Stimulated activated CD4-positive, alpha-beta T cell treated with anti-CD3 and anti-CD28 coated beads, TNF-alpha, amount 100 ng/mL, for 1 hour (primary cell): ENCODE data around the gene NRBF2.
A peak's percentile ranks its signal among the peaks of the same experiment; 100 is the strongest.
"Not testable (repeated sequence)": the region's sequence is repeated elsewhere in the genome, so short reads cannot be mapped to it uniquely, and the experiment has no call there.

Experiments used
- DNase-seq, 3 donors: peaks; one replicate each; pipeline ENCODE4 v3.0.0-alpha.2; 2020; ENCODE audit warnings: low read depth in 3 of 3, low spot score in 1 of 3

NRBF2 gene

GRCh38 chr10:63133056-63133820 is at the start of gene NRBF2:
NRBF2 (plus strand) TSS chr10:63133328; CDS start chr10:63133471, 143 bp downstream.
- peak; percentile 87 to 93 (median 92) for DNase-seq

- DNase-seq = not testable (repeated sequence)
Measured at GRCh38 chr10:63083406-63083805, 49.7 kb upstream of the NRBF2 start.

DNA sequence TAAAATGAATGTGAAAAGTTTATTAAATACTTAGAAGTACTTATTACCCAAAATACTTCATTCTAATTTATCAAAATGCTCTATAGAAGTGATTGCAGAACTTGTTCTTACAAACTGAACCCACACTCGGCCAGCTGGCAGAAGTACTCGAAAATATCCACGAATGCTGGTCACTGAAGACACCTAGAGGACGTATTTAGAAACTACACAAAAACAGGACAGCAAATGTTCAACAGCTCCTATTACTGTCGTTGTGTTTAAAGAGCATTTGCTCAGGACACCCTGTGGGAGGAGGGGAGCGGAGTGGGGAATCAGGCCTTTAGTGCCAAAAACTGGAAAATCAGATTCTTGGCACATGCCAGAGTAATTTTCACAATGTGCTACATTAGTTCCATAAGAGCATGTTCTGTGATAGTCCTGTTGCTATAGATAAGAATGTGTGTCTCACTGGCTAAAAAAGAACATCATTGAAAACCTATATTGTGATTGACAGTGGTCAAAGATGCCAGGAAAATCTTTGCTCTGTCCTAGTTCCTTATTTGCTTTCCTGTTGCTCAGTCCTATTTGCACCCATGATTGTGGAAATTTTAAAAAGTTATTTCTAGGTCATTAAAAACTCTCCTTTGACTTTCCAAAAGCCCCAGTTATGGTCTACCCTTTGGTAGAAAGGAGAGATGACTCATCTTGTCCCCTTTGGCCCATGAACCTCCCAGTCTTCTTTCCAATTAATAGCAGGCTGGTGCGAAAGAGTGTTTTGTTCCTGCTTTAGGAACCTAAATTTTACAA is 49.0 kb upstream of the NRBF2 start:
- peak in 1 of 3 donors; percentile 3 for DNase-seq

DNA sequence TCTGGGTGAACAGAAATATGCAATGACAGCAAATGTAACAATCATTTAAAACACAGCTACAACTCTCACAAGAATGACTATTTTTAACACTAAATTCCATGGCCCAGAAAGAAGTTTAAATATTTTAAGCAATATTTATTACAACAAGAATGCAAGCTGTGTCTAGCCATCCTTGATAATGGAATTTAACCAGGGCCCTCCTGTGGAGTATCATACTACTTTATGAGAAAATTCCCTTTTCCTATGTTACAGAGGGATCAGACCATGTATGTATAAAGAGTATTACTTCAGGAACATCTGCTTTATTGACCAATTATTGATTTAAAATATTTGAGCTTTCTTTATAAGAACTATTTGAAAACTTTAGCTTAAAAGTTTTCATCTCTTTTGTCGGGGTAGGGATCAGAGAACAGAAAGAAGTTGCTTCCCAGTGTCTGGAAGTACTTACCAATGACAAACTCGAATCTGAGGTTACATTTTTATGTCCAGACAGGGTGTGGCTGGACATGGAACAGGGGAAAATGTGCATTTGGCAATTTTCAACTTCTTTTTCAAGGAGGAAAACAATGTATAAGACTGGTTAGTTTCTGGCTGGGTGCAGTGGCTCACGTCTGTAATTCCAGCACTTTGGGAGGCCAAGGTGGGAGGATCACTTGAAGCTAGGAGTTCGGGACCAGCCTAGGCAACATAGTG is 48.3 kb upstream of the NRBF2 start:
- DNase-seq = no peak

- DNase-seq = no peak
Measured at GRCh38 chr10:63093227-63093626, 39.9 kb upstream of the NRBF2 start.

DNA sequence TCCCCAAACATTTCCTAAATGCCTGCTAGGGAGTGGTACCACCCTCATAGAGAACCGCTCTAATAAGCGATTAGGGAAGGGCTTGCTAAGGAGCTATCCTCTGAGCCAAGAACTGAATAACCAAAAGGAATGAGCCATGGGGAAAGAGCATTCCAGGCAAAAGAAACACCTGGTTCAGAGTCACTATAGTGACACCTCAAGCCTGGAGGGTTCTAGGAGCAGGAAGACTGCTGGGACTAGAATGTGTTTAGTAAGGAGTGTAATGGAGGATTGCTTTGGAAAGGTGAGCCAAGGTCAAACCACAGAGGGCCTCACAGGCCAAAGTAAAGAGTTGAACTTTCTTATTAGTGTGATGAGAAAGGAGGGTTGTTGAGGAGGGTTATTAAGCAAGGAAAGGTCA is 38.7 kb upstream of the NRBF2 start:
- DNase-seq = no peak

DNA sequence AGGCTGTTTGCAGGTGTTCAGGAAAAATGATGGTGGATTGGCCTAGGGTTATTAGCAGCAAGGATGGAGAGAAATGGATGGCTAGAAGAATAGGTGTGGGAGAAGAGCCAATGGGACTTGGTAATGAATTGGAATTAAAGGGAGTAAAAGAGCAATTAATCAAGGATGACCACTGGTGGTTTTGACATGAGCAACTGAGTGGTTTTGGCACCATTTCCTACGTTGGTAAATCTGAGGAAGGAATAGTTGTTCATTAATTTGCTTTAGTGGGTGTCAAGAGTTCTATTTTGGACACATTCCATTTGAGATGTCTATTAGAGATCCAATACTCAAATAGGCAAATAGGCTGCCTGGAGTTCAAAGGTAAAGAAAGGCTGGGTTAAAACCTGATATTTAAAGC is 38.2 kb upstream of the NRBF2 start:
- DNase-seq = no peak

DNA sequence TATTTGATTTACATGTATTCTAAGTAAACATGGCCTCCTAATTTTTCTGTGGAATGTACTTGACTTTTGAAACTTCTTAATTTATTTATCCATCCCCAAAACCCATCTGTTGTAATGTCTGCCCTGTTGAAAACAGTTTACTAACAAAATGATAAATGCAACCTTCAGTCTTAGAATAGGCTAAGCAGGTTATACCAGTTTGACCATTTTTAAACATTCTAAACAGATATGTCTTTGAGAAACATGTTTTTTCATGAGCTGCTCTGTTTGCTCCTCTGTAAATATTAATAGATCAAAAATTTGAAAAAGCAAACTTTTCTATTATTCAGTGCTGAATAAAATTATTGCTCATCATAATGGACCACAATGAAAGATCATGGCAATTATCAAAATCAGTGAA is 33.4 kb upstream of the NRBF2 start:
- DNase-seq = no peak

GRCh38 chr10:63101091-63101490 is 32.0 kb upstream of the NRBF2 start:
- not testable (repeated sequence) for DNase-seq

DNA sequence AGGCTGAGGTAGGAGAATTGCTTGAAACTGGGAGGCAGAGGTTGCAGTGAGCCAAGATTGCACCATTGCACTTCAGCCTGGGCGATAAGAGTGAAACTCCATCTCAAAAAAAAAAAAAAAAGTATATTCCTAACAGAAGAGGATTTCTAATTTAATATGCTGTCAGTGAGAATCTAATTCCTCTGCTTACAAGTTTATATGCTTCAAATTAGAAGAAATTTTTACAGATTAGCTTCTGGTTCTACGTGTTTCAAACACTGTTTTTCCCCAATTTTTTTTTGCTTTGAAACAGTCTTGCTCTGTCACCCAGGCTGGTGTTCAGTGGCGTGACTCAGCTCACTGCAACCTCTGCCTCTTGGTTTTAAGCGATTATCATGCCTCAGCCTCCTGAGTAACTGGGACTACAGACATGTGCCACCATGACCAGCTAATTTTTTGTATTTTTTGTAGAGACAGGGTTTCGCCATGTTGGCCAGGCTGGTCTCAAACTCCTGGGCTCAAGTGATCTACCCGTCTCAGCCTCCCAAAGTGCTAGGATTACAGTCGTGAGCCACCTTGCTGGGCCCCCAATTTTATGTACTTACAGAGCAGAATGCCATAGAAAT is 30.7 kb upstream of the NRBF2 start:
- DNase-seq = not testable (repeated sequence)

DNA sequence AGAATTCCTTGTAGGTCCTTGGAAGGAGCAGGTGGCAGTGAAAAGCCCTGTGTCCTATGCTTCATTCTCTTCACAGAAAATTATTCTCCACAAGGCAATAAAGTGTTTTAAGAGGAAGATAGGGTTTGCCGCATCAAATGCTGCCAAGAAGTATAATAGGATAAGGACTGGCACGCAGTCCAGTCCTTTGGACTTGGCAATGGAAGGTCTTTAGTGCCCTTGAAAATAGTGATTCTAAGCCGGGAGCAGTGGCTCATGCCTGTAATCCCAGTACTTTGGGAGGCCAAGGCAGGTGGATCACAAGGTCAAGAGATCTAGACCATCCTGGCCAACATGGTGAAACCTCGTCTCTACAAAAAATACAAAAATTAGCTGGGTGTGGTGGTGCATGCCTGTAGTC is 29.9 kb upstream of the NRBF2 start:
- DNase-seq = not testable (repeated sequence)

DNA sequence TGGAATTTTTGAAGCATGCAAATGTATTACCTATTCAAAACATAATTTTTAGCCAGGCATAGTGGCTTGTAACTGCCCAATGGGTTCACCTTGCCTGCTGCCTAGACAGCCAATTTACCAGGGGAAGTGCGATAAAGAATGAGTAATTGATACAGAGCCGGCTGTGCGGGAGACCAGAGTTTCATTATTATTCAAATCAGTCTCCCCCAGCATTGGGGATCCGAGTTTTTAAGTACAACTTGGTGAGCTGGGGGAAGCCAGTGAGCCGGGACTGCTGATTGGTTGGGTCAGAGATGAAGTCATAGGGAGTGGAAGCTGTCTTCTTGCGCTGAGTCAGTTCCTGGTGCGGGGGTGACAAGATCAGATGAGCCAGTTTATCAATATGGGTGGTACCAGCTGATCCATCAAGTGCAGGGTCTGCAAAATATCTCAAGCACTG is 29.1 kb upstream of the NRBF2 start:
- DNase-seq = no peak

DNA sequence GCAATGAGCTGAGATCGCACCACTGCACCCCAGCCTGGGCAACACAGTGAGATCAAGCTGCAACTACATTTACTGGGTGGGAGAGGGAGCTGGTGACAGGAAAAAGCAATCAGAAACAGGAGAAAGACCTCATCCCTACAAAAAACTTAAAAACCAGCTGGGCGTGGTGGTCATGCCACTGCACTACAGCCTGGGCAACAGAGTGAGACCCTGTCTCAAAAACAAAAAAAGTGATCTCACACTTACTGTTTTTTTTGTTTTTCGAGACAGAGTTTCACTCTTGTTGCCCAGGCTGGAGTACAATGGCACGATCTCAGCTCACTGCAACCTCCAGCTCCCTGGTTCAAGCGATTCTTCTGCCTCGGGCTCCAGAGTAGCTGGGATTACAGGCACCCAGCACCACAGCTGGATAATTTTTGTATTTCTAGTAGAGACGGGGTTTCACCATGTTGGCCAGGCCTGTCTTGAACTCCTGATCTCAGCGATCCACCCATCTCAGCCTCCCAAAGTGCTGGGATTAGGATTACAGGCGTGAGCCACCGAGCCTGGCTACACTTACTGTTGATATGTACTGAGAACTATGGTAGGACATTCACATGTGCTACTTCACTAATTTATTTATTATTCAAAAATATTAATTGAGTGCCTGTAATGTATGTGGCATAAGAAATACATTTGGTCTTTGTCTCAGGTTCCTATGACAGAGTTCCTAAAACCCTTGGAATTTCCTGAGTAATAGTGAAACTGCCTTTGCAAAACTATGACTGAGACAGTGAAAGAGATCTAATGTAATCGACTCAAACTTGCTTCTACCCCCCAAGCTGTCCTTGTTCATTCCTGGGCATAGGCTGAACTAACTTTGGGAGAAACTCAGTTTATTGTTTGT is 27.7 kb upstream of the NRBF2 start:
- no peak for DNase-seq

DNA sequence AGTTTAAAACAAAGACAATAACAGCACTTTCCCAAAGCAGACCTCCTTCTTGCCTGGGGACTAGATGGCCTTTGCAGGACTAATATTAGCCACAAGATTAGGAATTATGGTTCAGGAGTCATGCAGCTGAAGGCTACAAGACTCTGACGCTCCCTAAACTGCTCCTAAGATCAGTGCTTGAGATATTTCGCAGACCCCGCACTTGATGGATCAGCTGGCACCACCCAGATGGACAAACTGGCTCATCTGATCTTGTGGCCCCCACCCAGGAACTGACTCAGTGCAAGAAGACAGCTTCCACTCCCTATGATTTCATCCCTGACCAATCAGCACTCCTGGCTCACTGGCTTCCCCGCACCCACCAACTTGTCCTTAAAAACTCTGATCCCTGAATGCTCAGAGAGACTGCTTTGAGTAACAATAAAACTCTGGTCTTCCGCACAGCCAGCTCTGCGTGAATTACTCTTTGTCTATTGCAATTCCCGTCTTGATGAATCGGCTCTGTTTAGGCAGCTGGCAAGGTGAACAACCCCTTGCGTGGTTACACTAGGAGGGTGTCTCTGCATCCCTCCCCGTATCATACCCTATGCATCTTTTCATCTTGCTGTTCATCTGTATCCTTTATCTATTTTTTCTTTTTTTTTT is 26.9 kb upstream of the NRBF2 start:
- no peak for DNase-seq

- no peak for DNase-seq
Measured at GRCh38 chr10:63107943-63108437, 25.1 kb upstream of the NRBF2 start.

GRCh38 chr10:63110940-63111339 is 22.2 kb upstream of the NRBF2 start:
- DNase-seq = no peak

- no peak for DNase-seq
Measured at GRCh38 chr10:63114031-63114814, 18.9 kb upstream of the NRBF2 start.

GRCh38 chr10:63115732-63116383 is 17.3 kb upstream of the NRBF2 start:
- no peak for DNase-seq
